Right atrium auricular region (tissue), 2 donors: ENCODE measurements around the gene FBLN5. TPM values are rescaled to one million over a fixed set of nuclear protein-coding genes. Genes with fewer than 3 reads are reported as not detected.

Experiments
- DNase-seq: peaks from one replicate; pipeline ENCODE4 v3.0.0-alpha.2; 2019; ENCODE audit warnings: low spot score
- H3K27ac ChIP-seq, 2 donors: fragments of 200-600 bp; sonication (generic); 1 replicate in 1 of 2; 2 replicates in 1 of 2; pipeline ENCODE4 v1.5.1; 2016 to 2019
- H3K27me3 ChIP-seq, 2 donors: fragments of 200-600 bp; sonication (generic); one replicate each; pipeline versions ENCODE4 v1.5.1 to v1.6.0; 2017 to 2019
- H3K36me3 ChIP-seq: fragments of 200-600 bp; sonication (generic); one replicate; pipeline ENCODE4 v1.5.1; 2016
- H3K4me1 ChIP-seq, 2 donors: fragments of 200-600 bp; sonication (generic); one replicate each; pipeline versions ENCODE4 v1.5.1 to v1.6.0; 2017 to 2019
- H3K4me3 ChIP-seq, 2 donors: fragments of 200-600 bp; sonication (generic); 1 replicate in 1 of 2; 2 replicates in 1 of 2; pipeline ENCODE4 v1.5.1; 2017 to 2019; ENCODE audit warnings: mild to moderate bottlenecking in 1 of 2, moderate library complexity in 1 of 2
- H3K9me3 ChIP-seq, 2 donors: fragments of 200-600 bp; sonication (generic); one replicate each; pipeline ENCODE4 v1.5.1; 2019
- total RNA-seq, 2 donors: library from RNA; depleted of rRNA; stranded (reverse); fragments of >200 nt; gene quantifications; one replicate each; pipeline ENCODE4 v1.1.0, GENCODE V29; 2016
- TF ChIP-seq, protein P1 (sequence below), 2 donors: fragments of 200-600 bp; sonication (generic); IDR thresholded peaks; one replicate each; pipeline ENCODE4 v1.5.1; 2019; ENCODE audit warnings: antibody characterized with exemption in 2 of 2

FBLN5 gene
- total RNA-seq, 2 donors from 2014 or later = 125 to 132 TPM

DNA sequence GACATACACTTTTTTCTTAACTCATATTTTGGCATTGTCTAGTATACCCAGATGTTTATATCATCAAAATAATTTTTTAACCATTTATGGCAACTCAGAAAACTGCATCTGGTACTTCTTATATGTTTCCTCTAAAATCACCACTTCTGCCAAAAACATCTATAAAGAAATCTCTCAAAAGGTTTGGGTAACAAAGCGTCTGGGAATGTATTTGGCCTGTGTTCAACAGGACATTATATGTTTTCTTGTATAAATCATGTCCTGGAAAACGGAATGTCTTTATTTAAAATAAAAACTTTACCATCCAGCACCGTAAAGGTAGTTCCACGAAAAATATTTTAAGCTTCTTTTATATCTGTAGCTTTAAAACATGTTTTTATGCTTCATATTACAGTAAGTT, 36.1 kb upstream of the FBLN5 start:
- Histone ChIP-seq H3K9me3 (no peaks in the 10 kb centered on the region), H3K27ac (no peak overlapping the region), H3K4me3 (no peak overlapping the region), H3K27me3 (no peaks in the 10 kb centered on the region), H3K36me3 (peaks cover 25% of the 10 kb centered on the region), H3K4me1 (peaks cover 0 to 22% of the 10 kb centered on the region in 2 donors)
- TF ChIP-seq, protein P1, sequence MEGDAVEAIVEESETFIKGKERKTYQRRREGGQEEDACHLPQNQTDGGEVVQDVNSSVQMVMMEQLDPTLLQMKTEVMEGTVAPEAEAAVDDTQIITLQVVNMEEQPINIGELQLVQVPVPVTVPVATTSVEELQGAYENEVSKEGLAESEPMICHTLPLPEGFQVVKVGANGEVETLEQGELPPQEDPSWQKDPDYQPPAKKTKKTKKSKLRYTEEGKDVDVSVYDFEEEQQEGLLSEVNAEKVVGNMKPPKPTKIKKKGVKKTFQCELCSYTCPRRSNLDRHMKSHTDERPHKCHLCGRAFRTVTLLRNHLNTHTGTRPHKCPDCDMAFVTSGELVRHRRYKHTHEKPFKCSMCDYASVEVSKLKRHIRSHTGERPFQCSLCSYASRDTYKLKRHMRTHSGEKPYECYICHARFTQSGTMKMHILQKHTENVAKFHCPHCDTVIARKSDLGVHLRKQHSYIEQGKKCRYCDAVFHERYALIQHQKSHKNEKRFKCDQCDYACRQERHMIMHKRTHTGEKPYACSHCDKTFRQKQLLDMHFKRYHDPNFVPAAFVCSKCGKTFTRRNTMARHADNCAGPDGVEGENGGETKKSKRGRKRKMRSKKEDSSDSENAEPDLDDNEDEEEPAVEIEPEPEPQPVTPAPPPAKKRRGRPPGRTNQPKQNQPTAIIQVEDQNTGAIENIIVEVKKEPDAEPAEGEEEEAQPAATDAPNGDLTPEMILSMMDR (IDR thresholded peaks at IDR 0.05) = no peak
- DNase-seq = no peak

DNA sequence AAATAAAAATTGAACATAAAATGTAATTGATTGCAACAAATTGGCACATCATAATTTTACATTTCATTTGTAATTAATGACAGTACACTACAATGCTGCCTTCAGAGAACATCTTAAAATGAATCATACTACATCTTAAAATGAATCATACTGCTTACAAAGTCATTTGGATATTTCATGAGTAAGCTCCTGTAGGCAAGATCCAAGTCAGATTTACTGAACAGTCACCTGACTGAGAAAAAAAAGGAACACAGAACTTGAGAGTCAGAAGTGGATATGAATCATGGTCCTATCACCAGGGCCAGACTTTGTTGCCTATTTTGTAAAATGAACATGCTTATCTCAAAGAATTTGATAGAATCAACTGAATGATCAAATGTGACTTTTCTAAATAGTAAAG, 32.7 kb upstream of the FBLN5 start:
- no peaks in the 10 kb centered on the region for H3K27me3 ChIP-seq
- no peak overlapping the region for H3K27ac ChIP-seq
- H3K9me3 ChIP-seq = no peaks in the 10 kb centered on the region
- H3K36me3 ChIP-seq = peaks cover 6% of the 10 kb centered on the region
- no peak for DNase-seq
- H3K4me1 ChIP-seq = peaks cover 0 to 10% of the 10 kb centered on the region in 2 donors
- TF ChIP-seq, protein P1 (IDR thresholded peaks at IDR 0.05) = no peak
- H3K4me3 ChIP-seq = no peak overlapping the region

DNA sequence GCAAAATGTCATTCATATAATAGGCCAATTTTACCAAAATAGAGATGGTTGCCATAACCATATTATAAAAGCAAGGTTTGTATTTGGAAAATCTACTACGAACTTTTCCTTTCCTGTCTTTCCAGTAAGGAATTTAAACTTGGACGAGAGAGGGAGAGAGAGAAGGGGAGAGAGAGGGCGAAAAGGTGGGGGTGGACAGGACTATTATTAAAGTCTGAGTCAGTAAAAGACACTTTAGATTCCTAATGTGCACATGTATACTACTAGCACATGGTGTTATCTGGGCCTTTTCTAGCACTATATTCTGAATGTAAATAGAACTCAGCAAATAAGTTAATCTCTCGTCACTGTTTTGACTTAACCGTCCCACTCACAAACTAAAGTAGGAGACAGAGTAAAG, 30.4 kb upstream of the FBLN5 start:
- no peak overlapping the region for H3K27ac ChIP-seq
- DNase-seq = no peak
- H3K36me3 ChIP-seq = peaks cover 17% of the 10 kb centered on the region
- no peak overlapping the region for H3K4me3 ChIP-seq
- H3K9me3 ChIP-seq = no peaks in the 10 kb centered on the region
- no peaks in the 10 kb centered on the region for H3K27me3 ChIP-seq
- peaks cover 0 to 10% of the 10 kb centered on the region in 2 donors for H3K4me1 ChIP-seq
- TF ChIP-seq, protein P1 (IDR thresholded peaks at IDR 0.05) = no peak

DNA sequence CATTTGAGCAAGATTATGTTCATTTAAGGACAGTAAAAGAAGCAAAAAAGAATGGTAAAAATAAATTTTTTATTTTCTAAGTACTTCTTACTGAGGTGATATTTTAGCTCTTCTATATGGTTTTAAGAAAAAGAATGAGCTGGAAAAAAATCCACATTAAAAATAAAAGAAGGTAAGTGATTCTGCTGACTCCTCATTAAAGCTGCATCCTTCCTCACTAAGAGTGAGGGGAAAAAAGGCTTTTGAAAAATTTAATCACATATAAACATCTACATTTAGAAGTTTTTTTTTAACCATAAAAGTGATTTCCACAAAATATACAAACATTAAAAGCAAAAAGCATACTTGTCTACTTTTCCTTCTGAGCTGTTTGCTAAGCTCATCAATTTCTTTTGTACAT, 28.3 kb upstream of the FBLN5 start:
- no peak for DNase-seq
- TF ChIP-seq, protein P1 (IDR thresholded peaks at IDR 0.05) = no peak
- H3K9me3 ChIP-seq = no peaks in the 10 kb centered on the region
- no peak overlapping the region for H3K27ac ChIP-seq
- peaks cover 0 to 10% of the 10 kb centered on the region in 2 donors for H3K4me1 ChIP-seq
- peaks cover 32% of the 10 kb centered on the region for H3K36me3 ChIP-seq
- H3K27me3 ChIP-seq = no peaks in the 10 kb centered on the region
- no peak overlapping the region for H3K4me3 ChIP-seq

DNA sequence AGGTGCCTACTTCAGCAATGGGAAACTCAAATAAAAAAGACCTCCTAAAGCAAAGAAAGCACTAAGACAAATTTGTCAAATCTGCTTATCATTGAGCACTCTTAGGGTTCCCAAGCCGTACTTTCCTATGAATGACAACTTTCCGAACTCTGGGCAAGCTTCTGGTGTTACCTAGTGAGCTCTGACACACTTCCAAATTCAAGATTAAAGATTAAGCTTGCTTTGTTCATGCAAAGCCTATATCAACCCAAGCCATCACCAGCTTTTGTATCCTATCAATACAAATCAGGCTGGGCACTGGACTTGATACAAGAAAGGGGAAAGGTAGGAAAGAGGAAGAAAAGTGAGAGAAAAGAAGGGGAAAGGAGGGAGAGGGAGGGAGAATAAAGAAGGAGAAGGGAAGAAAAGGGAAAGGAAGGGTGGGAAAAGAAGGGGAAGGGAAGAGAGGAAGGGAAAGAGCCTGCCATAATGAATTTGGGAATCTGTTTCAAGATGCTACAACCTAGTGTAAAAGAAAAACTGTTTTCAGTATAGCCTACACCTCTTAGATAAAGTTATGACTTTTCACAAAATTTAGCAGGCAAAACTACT, 23.8 kb upstream of the FBLN5 start:
- TF ChIP-seq, protein P1 (IDR thresholded peaks at IDR 0.05) = no peak
- DNase-seq = no peak
- Histone ChIP-seq H3K4me1 (no peaks in the 10 kb centered on the region), H3K4me3 (no peak overlapping the region), H3K9me3 (no peaks in the 10 kb centered on the region), H3K36me3 (peaks cover 69% of the 10 kb centered on the region), H3K27me3 (no peaks in the 10 kb centered on the region), H3K27ac (no peak overlapping the region)

DNA sequence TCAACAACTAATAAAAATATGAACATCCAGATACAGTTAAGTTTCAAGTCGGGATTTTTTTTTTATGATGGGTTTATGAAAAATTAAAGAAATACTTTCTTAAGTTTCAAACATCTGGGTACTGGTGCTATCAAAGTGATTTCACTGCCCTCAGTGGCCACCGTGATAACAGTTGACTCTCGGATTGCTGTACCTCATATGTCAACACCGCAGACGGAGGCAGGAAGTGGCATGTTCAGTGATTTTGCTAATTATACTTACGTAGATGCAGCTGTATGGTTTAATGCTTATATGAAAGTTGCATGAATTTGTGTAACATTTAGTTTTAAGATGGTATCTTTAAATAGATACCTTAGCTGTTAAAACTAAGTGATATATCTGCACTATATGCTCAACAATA, 20.8 kb upstream of the FBLN5 start:
- TF ChIP-seq, protein P1 (IDR thresholded peaks at IDR 0.05) = no peak

More for the DNA sequence above, 20.8 kb upstream of the FBLN5 start:
- Histone ChIP-seq H3K36me3 (peaks cover 52% of the 10 kb centered on the region), H3K4me3 (no peak overlapping the region), H3K27me3 (no peaks in the 10 kb centered on the region), H3K4me1 (no peaks in the 10 kb centered on the region), H3K9me3 (no peaks in the 10 kb centered on the region), H3K27ac (no peak overlapping the region)
- DNase-seq = no peak
